H1 (cell line): ENCODE data around the gene PRRC2A.

Experiments
- CEBPB ChIP-seq: IDR thresholded peaks from 2 replicates; pipeline ENCODE4 v1.6.1; 2012; ENCODE audit warnings: low read depth, low read length
- CREB1 ChIP-seq: IDR thresholded peaks from 2 replicates; pipeline ENCODE4 v1.6.1; 2012; ENCODE audit warnings: inconsistent platforms
- EP300 ChIP-seq, 2 experiments: IDR thresholded peaks; 1 replicate in 1 of 2; 2 replicates in 1 of 2; pipeline ENCODE4 v1.6.1; 2011 to 2012; ENCODE audit warnings: low read depth in 2 of 2, low read length in 2 of 2, mild to moderate bottlenecking in 2 of 2, borderline replicate concordance in 1 of 2, inconsistent platforms in 1 of 2, moderate library complexity in 1 of 2
- EZH2 ChIP-seq: fragments of 200-600 bp; sonication (generic); IDR thresholded peaks from 2 replicates; pipeline ENCODE4 v1.7.1; 2012; ENCODE audit warnings: low read depth, mild to moderate bottlenecking, moderate library complexity, low read length, inconsistent platforms; ENCODE audit not compliant: severe bottlenecking
- HDAC2 ChIP-seq, 2 experiments: fragments of 300-600 bp in 1 of 2; sonication (generic) in 1 of 2; IDR thresholded peaks; 2 replicates each; pipeline ENCODE4 v1.6.1; 2011 to 2012; ENCODE audit warnings: low read depth in 2 of 2, low read length in 2 of 2, mild to moderate bottlenecking in 2 of 2, moderate library complexity in 2 of 2, borderline replicate concordance in 1 of 2, inconsistent platforms in 1 of 2
- JUN ChIP-seq: IDR thresholded peaks from 2 replicates; pipeline ENCODE4 v1.6.1; 2011; ENCODE audit warnings: low read depth, mild to moderate bottlenecking, improper control_type of control experiment, low read length
- POLR2AphosphoS5 ChIP-seq: IDR thresholded peaks from 2 replicates; pipeline ENCODE4 v1.6.1; 2011; ENCODE audit warnings: low read depth, low read length
- TAF1 ChIP-seq: IDR thresholded peaks from 2 replicates; pipeline ENCODE4 v1.6.1; 2011; ENCODE audit warnings: mild to moderate bottlenecking, low read depth, low read length
- TF ChIP-seq, protein P1 (sequence below), 3 experiments: IDR thresholded peaks; 1 replicate in 2 of 3; 2 replicates in 1 of 3; pipeline versions ENCODE4 v1.5.1 to v1.6.1; 2011; ENCODE audit warnings: low read length in 3 of 3, mild to moderate bottlenecking in 3 of 3, inconsistent platforms in 2 of 3, low read depth in 1 of 3, moderate library complexity in 1 of 3; ENCODE audit not compliant: insufficient read depth in 1 of 3; ENCODE audit errors: control extremely low read depth in 1 of 3

DNA sequence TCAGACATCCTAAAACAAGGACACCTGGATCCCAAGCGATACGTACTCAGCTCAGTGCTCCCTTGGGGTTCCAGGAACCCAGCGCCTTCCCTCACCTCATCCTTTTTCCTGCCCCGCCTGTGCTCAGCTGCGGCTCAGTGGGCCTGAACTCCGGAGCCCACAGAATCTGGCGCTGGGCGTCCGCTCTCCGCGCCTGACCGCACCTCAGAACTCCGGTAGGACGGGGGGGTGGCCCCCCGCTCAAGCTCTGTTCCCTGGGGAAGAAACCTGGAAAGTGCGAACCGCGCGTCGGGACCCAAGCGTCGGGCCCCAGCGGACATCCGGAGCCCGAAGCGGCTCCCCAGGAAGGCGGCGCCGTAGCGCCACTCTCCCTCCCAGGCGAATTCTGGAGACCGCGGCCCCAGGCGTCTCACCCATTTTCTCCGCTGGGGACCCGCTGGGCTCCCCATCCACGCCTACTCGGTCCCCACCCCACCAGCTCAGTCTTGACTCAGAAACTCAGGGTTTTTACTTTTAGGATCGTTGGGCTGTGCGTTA, 60.7 kb downstream of the PRRC2A start:
- TF ChIP-seq EP300 (IDR thresholded peaks at IDR 0.05; ENCODE audit: borderline replicate concordance in 1 of 2, low read depth in 2 of 2, low read length in 2 of 2) (no peak), POLR2AphosphoS5 (no peak), CEBPB (no peak), CREB1 (no peak), HDAC2 (IDR thresholded peaks at IDR 0.05; ENCODE audit: borderline replicate concordance in 1 of 2, low read depth in 2 of 2, low read length in 2 of 2) (0 out of 4 replicates have a peak, but pooled peaks of 1 of the 2 experiments have one; percentile 20), TAF1 (no peak), JUN (no peak), EZH2 (peak; percentile 52)
- TF ChIP-seq, protein P1, sequence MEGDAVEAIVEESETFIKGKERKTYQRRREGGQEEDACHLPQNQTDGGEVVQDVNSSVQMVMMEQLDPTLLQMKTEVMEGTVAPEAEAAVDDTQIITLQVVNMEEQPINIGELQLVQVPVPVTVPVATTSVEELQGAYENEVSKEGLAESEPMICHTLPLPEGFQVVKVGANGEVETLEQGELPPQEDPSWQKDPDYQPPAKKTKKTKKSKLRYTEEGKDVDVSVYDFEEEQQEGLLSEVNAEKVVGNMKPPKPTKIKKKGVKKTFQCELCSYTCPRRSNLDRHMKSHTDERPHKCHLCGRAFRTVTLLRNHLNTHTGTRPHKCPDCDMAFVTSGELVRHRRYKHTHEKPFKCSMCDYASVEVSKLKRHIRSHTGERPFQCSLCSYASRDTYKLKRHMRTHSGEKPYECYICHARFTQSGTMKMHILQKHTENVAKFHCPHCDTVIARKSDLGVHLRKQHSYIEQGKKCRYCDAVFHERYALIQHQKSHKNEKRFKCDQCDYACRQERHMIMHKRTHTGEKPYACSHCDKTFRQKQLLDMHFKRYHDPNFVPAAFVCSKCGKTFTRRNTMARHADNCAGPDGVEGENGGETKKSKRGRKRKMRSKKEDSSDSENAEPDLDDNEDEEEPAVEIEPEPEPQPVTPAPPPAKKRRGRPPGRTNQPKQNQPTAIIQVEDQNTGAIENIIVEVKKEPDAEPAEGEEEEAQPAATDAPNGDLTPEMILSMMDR (IDR thresholded peaks at IDR 0.05; ENCODE audit: control extremely low read depth in 1 of 3, insufficient read depth in 1 of 3, low read depth in 1 of 3, low read length in 3 of 3) = no peak; a peak in 1 of 4 replicates
